ENCODE data around the gene PPP1R1C. TPM values are rescaled to one million over a fixed set of nuclear protein-coding genes. Genes with fewer than 3 reads are reported as not detected.

PPP1R1C gene
- total RNA-seq, 1 experiment from 2014 or later = 4.0 TPM

DNA sequence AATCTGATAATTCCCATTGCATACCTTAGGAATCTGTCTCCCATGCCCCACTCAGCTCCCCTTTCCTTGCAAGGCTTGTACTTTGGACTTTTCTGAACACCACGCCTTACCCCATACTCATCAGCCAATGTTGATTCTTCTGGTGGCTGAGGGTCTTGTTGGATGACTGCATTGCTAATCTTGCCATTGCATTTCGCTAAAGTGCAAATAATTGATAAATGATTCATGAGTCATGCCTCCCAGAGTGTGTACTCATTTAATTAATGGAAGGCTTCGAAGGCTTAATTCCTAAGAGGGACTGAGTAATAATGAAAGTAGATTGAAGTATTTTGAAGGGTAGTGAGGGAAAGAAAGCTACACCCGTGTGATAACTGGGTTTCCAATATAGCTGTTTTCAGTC lies 28.0 kb upstream of the PPP1R1C start:
- Histone ChIP-seq H3K9ac (ENCODE audit: extremely low read depth, insufficient read length, low read length) (no peak overlapping the region), H3K4me2 (ENCODE audit: insufficient read depth, insufficient read length, low read length) (no peak overlapping the region), H3K9me3 (ENCODE audit: control insufficient read depth, low read depth, low read length) (no peaks in the 10 kb centered on the region), H3K14ac (ENCODE audit: insufficient read depth, low read length) (no peak overlapping the region), H3K27ac (ENCODE audit: insufficient read length, low read depth, low read length) (no peak overlapping the region), H3K79me1 (ENCODE audit: insufficient read depth, low read depth, low read length, poor library complexity, severe bottlenecking) (no peaks in the 10 kb centered on the region), H3K56ac (ENCODE audit: insufficient read length, low read depth, low read length) (no peak overlapping the region), H3K79me2 (ENCODE audit: insufficient read depth, low read length) (no peaks in the 10 kb centered on the region), H3T11ph (ENCODE audit: low read length) (no peak overlapping the region), H2BK120ac (ENCODE audit: low read depth, low read length, poor library complexity, severe bottlenecking) (no peak overlapping the region), H2BK12ac (ENCODE audit: insufficient read length, low read depth, low read length) (no peak overlapping the region), H3K4ac (ENCODE audit: low read depth, low read length) (no peak overlapping the region), H2AFZ (ENCODE audit: low read length) (no peak overlapping the region), H3K4me1 (ENCODE audit: insufficient read depth, low read length) (no peaks in the 10 kb centered on the region), H4K20me1 (ENCODE audit: control insufficient read depth, insufficient read depth, insufficient read length) (no peaks in the 10 kb centered on the region), H3K23me2 (ENCODE audit: insufficient read length, low read depth, low read length, poor library complexity, severe bottlenecking) (no peaks in the 10 kb centered on the region), H3K27me3 (ENCODE audit: insufficient read depth, low read length) (no peaks in the 10 kb centered on the region), H4K91ac (ENCODE audit: insufficient read length, low read depth, low read length) (no peak overlapping the region), H2BK5ac (ENCODE audit: insufficient read length, low read length) (no peak overlapping the region), H4K8ac (replicated peaks; ENCODE audit: insufficient read length, low read depth, low read length) (no peak overlapping the region), H2AK5ac (ENCODE audit: insufficient read length, low read length) (no peak overlapping the region), H2BK20ac (ENCODE audit: low read depth, low read length, poor library complexity, severe bottlenecking) (no peak overlapping the region), H4K5ac (ENCODE audit: insufficient read length, low read depth, low read length) (no peak overlapping the region), H2BK15ac (ENCODE audit: low read depth, low read length) (no peak overlapping the region), H3K23ac (ENCODE audit: insufficient read length, low read depth, low read length) (no peak overlapping the region), H3K18ac (ENCODE audit: insufficient read length, low read depth, low read length) (no peak overlapping the region)
- no peak for DNase-seq
- H3K9me3 Mint-ChIP-seq = no peaks in the 10 kb centered on the region; a peak in 2 of 5 replicates
- H3K4me3 Mint-ChIP-seq = no peak overlapping the region
- no peaks in the 10 kb centered on the region for H3K36me3 Mint-ChIP-seq (ENCODE audit: insufficient read depth in 1 of 3, low read depth in 3 of 3)
- H3K27me3 Mint-ChIP-seq (ENCODE audit: low read depth) = no peaks in the 10 kb centered on the region
- no CpG with 5 or more reads among the region's 4 CpGs for WGBS (ENCODE audit: extremely low coverage, insufficient read length, low lambda C conversion rate)
- H3K4me1 Mint-ChIP-seq = peaks cover 4 to 6% of the 10 kb centered on the region in 2 experiments; a peak in 3 of 4 replicates
- TF ChIP-seq CTCF (conservative IDR thresholded peaks at IDR 0.05) = no peak
- H3K27ac Mint-ChIP-seq = no peak overlapping the region
